Immature natural killer cell (primary cell): ENCODE measurements around the gene ZNF74. TPM values are rescaled to one million over a fixed set of nuclear protein-coding genes. Genes with fewer than 3 reads are reported as not detected.
"Not testable (repeated sequence)": the region's sequence is repeated elsewhere in the genome, so short reads cannot be mapped to it uniquely, and the experiment has no call there.

Experiments used
- DNase-seq, 3 donors: peaks; one replicate each; pipeline ENCODE4 v3.0.0; 2022; ENCODE audit warnings: mixed read lengths in 1 of 3
- H3K27ac Mint-ChIP-seq, 6 donors: one replicate each; pipeline ENCODE4 v1.8.0; 2020; ENCODE audit warnings: mixed read lengths in 6 of 6, mild to moderate bottlenecking in 5 of 6, inconsistent platforms in 4 of 6, moderate library complexity in 3 of 6
- H3K27me3 Mint-ChIP-seq, 3 donors: one replicate each; pipeline ENCODE4 v1.8.0; 2020 to 2021; ENCODE audit warnings: low read depth in 3 of 3, mild to moderate bottlenecking in 3 of 3, mixed read lengths in 3 of 3, moderate library complexity in 3 of 3, inconsistent platforms in 1 of 3
- H3K36me3 Mint-ChIP-seq, 3 donors: one replicate each; pipeline ENCODE4 v1.8.0; 2020; ENCODE audit warnings: mixed read lengths in 3 of 3, inconsistent platforms in 2 of 3, mild to moderate bottlenecking in 2 of 3
- H3K4me1 Mint-ChIP-seq, 2 donors: one replicate each; pipeline ENCODE4 v1.8.0; 2020; ENCODE audit warnings: inconsistent platforms in 2 of 2, mild to moderate bottlenecking in 2 of 2, mixed read lengths in 2 of 2, moderate library complexity in 1 of 2
- H3K4me3 Mint-ChIP-seq, 5 donors: one replicate each; pipeline ENCODE4 v1.8.0; 2020; ENCODE audit warnings: mild to moderate bottlenecking in 5 of 5, mixed read lengths in 5 of 5, inconsistent platforms in 3 of 5, moderate library complexity in 3 of 5
- H3K9me3 Mint-ChIP-seq, 6 donors: one replicate each; pipeline ENCODE4 v1.8.0; 2020; ENCODE audit warnings: mild to moderate bottlenecking in 6 of 6, mixed read lengths in 6 of 6, inconsistent platforms in 4 of 6, moderate library complexity in 3 of 6
- polyA plus RNA-seq, 3 donors: library from polyadenylated mRNA; unstranded; fragments of 300-500 nt; fragmentation: Illumina TruSeq; gene quantifications; one replicate each; pipeline ENCODE4 v1.2.3, GENCODE V29; 2021

ZNF74 gene
- polyA plus RNA-seq, 3 donors from 2014 or later, result 2.0 to 16.8 (median 6.7) TPM

- H3K36me3 Mint-ChIP-seq, result no peaks in the 10 kb centered on the region
- H3K4me3 Mint-ChIP-seq, result no peak overlapping the region
- no peaks in the 10 kb centered on the region for H3K4me1 Mint-ChIP-seq
- no peak overlapping the region for H3K27ac Mint-ChIP-seq
- DNase-seq, result no peak
- peaks cover 0 to 7% (median 2%) of the 10 kb centered on the region in 3 donors for H3K27me3 Mint-ChIP-seq
- H3K9me3 Mint-ChIP-seq, result no peaks in the 10 kb centered on the region
Measured at GRCh38 chr22:20386336-20386735, 7.6 kb upstream of the ZNF74 start.

DNA sequence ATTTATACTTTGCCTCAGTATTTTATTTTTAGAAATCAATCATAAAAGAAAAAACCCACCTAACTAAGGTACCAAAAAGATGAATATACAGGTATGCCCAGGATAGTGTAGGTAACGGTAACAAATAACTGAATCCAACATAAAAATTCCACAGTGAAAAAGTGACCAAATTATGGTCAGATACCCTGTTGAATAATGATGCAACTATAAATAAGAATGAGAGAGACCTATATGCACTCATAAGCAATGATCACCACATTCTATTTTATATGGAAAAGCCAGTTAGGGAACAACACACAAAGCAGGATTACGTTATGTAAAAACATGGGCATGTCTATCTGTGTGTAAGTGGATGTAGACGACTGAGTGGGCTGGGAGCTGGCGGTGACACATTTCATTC, 7.0 kb upstream of the ZNF74 start:
- no peak overlapping the region for H3K4me3 Mint-ChIP-seq
- no peak for DNase-seq
- H3K9me3 Mint-ChIP-seq, result no peaks in the 10 kb centered on the region

GRCh38 chr22:20388200-20388599, 5.8 kb upstream of the ZNF74 start:
- no peaks in the 10 kb centered on the region for H3K36me3 Mint-ChIP-seq
- H3K4me3 Mint-ChIP-seq, result no peak overlapping the region
- no peak for DNase-seq
- H3K27ac Mint-ChIP-seq, result no peak overlapping the region
- H3K9me3 Mint-ChIP-seq, result no peaks in the 10 kb centered on the region
- H3K4me1 Mint-ChIP-seq, result peaks cover 0 to 3% of the 10 kb centered on the region in 2 donors
- H3K27me3 Mint-ChIP-seq, result peaks cover 0 to 7% (median 2%) of the 10 kb centered on the region in 3 donors

More for the DNA sequence above, 7.0 kb upstream of the ZNF74 start:
- Mint-ChIP-seq H3K27me3 (peaks cover 0 to 7% (median 2%) of the 10 kb centered on the region in 3 donors), H3K4me1 (peaks cover 0 to 2% of the 10 kb centered on the region in 2 donors), H3K27ac (no peak overlapping the region), H3K36me3 (no peaks in the 10 kb centered on the region)

DNA sequence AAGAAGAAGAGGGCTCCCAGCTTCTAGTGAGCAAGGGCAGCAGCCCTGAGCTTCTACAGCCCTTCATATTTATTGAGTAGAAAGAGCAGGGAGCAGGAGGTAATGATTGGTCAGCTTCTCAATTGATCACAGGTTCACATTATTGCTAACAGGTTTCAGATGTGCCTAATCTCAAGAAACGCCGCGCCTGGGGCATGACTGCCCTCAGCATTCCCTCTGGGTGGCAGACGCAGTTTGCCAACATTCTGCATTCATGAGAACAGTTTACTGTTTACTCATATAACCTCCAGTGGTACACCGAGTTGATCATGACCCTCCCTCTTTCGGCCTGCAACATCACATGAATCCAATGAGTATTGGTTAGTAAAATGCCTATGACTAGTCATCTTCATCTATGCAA, 4.7 kb upstream of the ZNF74 start:
- peaks cover 0 to 7% (median 2%) of the 10 kb centered on the region in 3 donors for H3K27me3 Mint-ChIP-seq
- H3K36me3 Mint-ChIP-seq, result no peaks in the 10 kb centered on the region
- H3K4me1 Mint-ChIP-seq, result peaks cover 8 to 12% of the 10 kb centered on the region in 2 donors
- no peak overlapping the region for H3K27ac Mint-ChIP-seq
- no peak overlapping the region for H3K4me3 Mint-ChIP-seq
- DNase-seq, result no peak
- H3K9me3 Mint-ChIP-seq, result no peaks in the 10 kb centered on the region

- no peak for DNase-seq
- H3K27me3 Mint-ChIP-seq, result peaks cover 0 to 7% (median 2%) of the 10 kb centered on the region in 3 donors
- H3K27ac Mint-ChIP-seq, result peak overlapping the region in 1 of 6 donors; percentile 41
- no peaks in the 10 kb centered on the region for H3K9me3 Mint-ChIP-seq
- H3K36me3 Mint-ChIP-seq, result no peaks in the 10 kb centered on the region
- H3K4me3 Mint-ChIP-seq, result no peak overlapping the region
- H3K4me1 Mint-ChIP-seq, result peaks cover 19 to 22% of the 10 kb centered on the region in 2 donors
Measured at GRCh38 chr22:20390394-20390907, 3.5 kb upstream of the ZNF74 start.

GRCh38 chr22:20391222-20391621, 2.7 kb upstream of the ZNF74 start:
- no peak for DNase-seq
- Mint-ChIP-seq H3K4me1 (peaks cover 27 to 30% of the 10 kb centered on the region in 2 donors), H3K27me3 (peaks cover 0 to 7% (median 2%) of the 10 kb centered on the region in 3 donors), H3K9me3 (no peaks in the 10 kb centered on the region), H3K4me3 (peak overlapping the region in 2 of 5 donors; percentile 15 to 32), H3K27ac (peak overlapping the region in 3 of 6 donors; percentile 15 to 51 (median 20)), H3K36me3 (no peaks in the 10 kb centered on the region)

- H3K36me3 Mint-ChIP-seq, H3K9me3 Mint-ChIP-seq, H3K27me3 Mint-ChIP-seq, H3K27ac Mint-ChIP-seq, H3K4me3 Mint-ChIP-seq, DNase-seq: not testable (repeated sequence)
- peaks cover 38 to 39% of the 10 kb centered on the region in 2 donors for H3K4me1 Mint-ChIP-seq
Measured at GRCh38 chr22:20392365-20392881, 1.5 kb upstream of the ZNF74 start.

DNA sequence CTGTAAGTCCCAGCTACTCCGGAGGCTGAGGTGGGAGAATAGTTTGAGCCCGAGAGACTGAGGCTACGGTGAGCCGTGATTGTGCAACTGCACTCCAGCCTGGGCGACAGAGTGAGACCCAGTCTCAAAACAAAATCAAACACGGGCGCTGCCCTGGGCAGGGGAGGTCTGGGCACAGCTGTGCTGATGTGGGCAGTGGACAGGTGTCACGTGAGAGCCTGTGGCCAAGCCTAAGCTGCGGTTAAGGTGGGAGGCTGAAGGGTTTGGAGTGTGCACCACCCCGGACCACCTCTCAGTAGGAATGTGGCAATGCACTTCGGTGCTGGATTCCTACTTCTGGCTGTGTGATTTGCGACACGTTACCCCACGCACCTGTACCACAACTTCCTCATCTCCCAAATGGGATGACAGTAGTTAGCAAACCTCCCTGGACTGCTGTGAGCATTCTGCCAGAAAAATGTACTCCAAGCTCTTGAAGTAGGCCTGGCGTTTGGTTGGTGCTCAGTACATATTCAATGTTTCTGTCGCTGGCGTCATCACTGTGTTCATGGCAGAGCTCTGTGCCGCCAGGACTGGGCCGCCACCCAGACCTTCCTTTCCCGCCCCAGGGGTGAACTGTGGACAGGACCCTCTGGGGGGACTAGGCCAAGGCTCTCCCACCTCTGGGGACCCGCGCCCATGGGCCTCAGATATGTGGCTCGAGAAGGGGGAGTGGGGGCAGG, 807 bp upstream of the ZNF74 start:
- no peak for DNase-seq
- H3K4me3 Mint-ChIP-seq, result peak overlapping the region; percentile 91 to 97 (median 92)
- peaks cover 38 to 43% of the 10 kb centered on the region in 2 donors for H3K4me1 Mint-ChIP-seq
- H3K9me3 Mint-ChIP-seq, result no peaks in the 10 kb centered on the region
- peaks cover 0 to 3% (median 0%) of the 10 kb centered on the region in 3 donors for H3K36me3 Mint-ChIP-seq
- peak overlapping the region; percentile 92 to 98 (median 96) for H3K27ac Mint-ChIP-seq
- H3K27me3 Mint-ChIP-seq, result peaks cover 0 to 2% (median 0%) of the 10 kb centered on the region in 3 donors

DNA sequence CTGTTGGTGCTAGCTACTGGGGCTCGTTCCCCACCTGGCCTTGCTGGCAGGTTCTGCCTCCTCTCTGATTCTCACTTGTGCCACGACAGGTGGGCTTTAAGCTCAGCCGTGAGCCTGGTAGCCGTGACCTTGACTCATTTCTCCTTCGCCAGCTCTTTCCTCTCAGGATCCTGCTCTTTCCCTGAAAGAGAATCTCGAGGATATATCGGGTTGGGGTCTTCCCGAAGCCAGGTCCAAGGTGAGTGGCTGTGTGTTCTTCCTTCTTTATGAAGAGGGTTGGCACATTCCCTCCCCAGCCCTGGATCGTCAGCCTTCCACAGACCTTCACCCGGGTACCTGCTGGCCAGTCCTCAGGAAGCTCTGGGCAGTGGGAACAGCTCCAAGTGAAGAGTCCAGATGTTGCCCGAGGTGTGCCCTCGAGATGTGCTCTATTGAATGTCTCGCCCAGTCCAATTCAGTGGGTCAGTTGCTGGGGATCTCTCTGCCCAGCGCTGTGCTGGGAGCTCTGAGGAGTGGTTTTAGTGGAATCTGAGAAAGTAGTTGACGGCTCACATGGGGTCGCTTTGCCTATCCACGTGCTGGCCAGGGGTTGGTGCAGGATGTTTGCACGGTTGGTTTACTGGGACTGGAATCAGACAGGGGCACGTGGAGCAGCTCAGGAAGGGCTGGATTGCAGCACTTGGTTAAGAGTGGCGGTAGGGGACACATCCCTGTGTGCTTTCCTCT, 1.4 kb downstream of the ZNF74 start:
- H3K4me1 Mint-ChIP-seq, result peaks cover 42 to 59% of the 10 kb centered on the region in 2 donors
- H3K27me3 Mint-ChIP-seq, result peaks cover 0 to 2% (median 0%) of the 10 kb centered on the region in 3 donors
- H3K27ac Mint-ChIP-seq, result peak overlapping the region in 2 of 6 donors; percentile 26 to 80
- H3K4me3 Mint-ChIP-seq, result peak overlapping the region; percentile 91 to 97 (median 92)
- H3K9me3 Mint-ChIP-seq, result no peaks in the 10 kb centered on the region
- DNase-seq, result no peak
- peaks cover 0 to 8% (median 0%) of the 10 kb centered on the region in 3 donors for H3K36me3 Mint-ChIP-seq

DNA sequence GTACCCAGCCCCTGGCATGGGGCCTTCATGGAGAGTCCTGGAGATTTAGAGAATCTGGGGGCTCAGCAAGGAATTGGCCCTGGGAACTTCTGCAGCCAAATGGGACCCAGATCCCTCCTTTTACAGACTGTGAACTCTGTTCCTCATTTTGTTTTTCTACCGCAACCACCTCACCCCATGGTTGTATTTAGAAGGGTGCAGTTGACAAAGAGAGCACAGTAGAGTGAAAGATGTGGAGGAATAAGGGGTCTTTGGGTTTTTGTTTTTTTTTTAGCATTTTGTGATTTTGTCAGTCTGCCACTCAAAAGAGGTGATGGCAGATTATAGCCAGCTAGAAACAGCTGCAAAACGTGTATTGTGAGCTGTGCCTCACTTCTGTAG, 1.9 kb downstream of the ZNF74 start:
- Mint-ChIP-seq H3K27ac (peak overlapping the region in 4 of 6 donors; percentile 2 to 32 (median 20)), H3K4me3 (peak overlapping the region in 4 of 5 donors; percentile 91 to 97 (median 92)), H3K9me3 (no peaks in the 10 kb centered on the region), H3K4me1 (peaks cover 42 to 59% of the 10 kb centered on the region in 2 donors), H3K36me3 (peaks cover 0 to 8% (median 0%) of the 10 kb centered on the region in 3 donors), H3K27me3 (no peaks in the 10 kb centered on the region)
- no peak for DNase-seq

GRCh38 chr22:20396639-20397038, 2.7 kb downstream of the ZNF74 start:
- peak overlapping the region; percentile 7 to 91 (median 29) for H3K4me3 Mint-ChIP-seq
- H3K4me1 Mint-ChIP-seq, result peaks cover 43 to 60% of the 10 kb centered on the region in 2 donors
- H3K36me3 Mint-ChIP-seq, result peaks cover 0 to 8% (median 0%) of the 10 kb centered on the region in 3 donors
- no peaks in the 10 kb centered on the region for H3K27me3 Mint-ChIP-seq
- H3K27ac Mint-ChIP-seq, result peak overlapping the region in 4 of 6 donors; percentile 17 to 62 (median 31)
- no peak for DNase-seq
- no peaks in the 10 kb centered on the region for H3K9me3 Mint-ChIP-seq

DNA sequence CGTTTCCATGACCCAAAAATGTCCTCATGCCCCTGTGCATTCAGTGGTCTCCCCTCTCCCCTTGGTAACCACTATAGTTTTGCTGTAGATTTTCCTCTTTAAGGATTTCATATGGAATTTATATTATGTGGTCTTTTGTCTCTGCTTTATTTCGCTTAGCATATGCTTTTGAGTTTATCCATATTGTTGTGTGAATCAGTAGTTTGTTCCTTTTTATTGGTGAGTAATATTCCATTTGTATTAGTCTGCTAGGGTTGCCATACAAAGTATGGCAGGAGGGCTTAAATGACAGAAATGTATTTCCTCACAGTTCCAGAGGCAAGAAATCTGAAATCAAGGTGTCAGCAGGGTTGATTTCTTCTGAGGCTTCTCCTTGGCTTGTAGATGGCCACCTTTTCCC, 3.5 kb downstream of the ZNF74 start:
- Mint-ChIP-seq H3K27ac (peak overlapping the region in 1 of 6 donors; percentile 45), H3K36me3 (peaks cover 0 to 8% (median 0%) of the 10 kb centered on the region in 3 donors), H3K4me3 (no peak overlapping the region), H3K27me3 (no peaks in the 10 kb centered on the region), H3K4me1 (peaks cover 48 to 68% of the 10 kb centered on the region in 2 donors), H3K9me3 (no peaks in the 10 kb centered on the region)
- no peak for DNase-seq

DNA sequence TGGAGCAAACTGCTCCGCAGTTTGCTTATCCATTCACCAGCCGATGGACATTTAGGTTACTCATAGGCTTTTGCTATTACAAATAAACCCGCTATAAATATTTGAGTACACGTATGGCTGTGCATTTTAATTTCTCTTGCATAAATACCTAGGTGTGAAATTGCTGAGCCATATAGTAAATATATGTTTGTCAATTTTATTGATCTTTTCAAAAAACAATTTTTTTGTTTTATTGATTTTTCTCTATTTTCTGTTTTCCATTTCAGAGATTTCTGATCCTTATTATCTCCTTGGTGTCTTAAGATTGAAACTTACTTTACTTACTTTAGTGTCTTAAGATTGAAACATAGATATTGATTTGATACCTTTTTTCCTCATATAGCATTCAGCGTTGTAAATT, 4.5 kb downstream of the ZNF74 start:
- Mint-ChIP-seq H3K27me3 (no peaks in the 10 kb centered on the region), H3K4me1 (peaks cover 53 to 77% of the 10 kb centered on the region in 2 donors), H3K36me3 (peaks cover 5 to 15% (median 7%) of the 10 kb centered on the region in 3 donors), H3K27ac (no peak overlapping the region), H3K9me3 (no peaks in the 10 kb centered on the region), H3K4me3 (no peak overlapping the region)
- DNase-seq, result no peak
